ENCODE results near the gene SYT11. TPM values are rescaled to one million over a fixed set of nuclear protein-coding genes. Genes with fewer than 3 reads are reported as not detected.
"Not testable (repeated sequence)": the region's sequence is repeated elsewhere in the genome, so short reads cannot be mapped to it uniquely, and the experiment has no call there.

Gene SYT11
- total RNA-seq, 4 donors from 2014 or later: 2.4 to 5.3 (median 3.1) TPM

GRCh38 chr1:155925506-155925905 is 66.1 kb downstream of the SYT11 start:
- H3K36me3 ChIP-seq: peaks cover 8 to 95% of the 10 kb centered on the region in 2 donors
- intact Hi-C loops (cut with DNase I; ENCODE audit: low total_unique reads) (no loop called here), in situ Hi-C loops (cut with MboI; ENCODE audit: low sequenced_read_pairs in 4 of 4) (no loop called here)
- H3K27ac ChIP-seq: no peak overlapping the region
- no peak overlapping the region for H3K4me3 ChIP-seq
- ATAC-seq: no peak
- no peaks in the 10 kb centered on the region for H3K9me3 ChIP-seq
- TF ChIP-seq CTCF (IDR thresholded peaks at IDR 0.05 in 4 of 5, conservative IDR thresholded peaks at IDR 0.05 in 1 of 5) (no peak), POLR2A (IDR thresholded peaks at IDR 0.05) (no peak)
- H3K27me3 ChIP-seq: no peaks in the 10 kb centered on the region
- DNase-seq: no peak
- H3K4me1 ChIP-seq: peaks cover 2 to 4% of the 10 kb centered on the region in 2 donors

GRCh38 chr1:155929057-155929456 is 69.7 kb downstream of the SYT11 start:
- no peak for ATAC-seq
- Histone ChIP-seq H3K4me1 (peaks cover 34 to 35% of the 10 kb centered on the region in 2 donors), H3K4me3 (no peak overlapping the region), H3K27me3 (no peaks in the 10 kb centered on the region), H3K36me3 (peaks cover 0 to 82% of the 10 kb centered on the region in 2 donors), H3K27ac (no peak overlapping the region), H3K9me3 (no peaks in the 10 kb centered on the region)
- intact Hi-C loops (cut with DNase I; ENCODE audit: low total_unique reads) (no loop called here), in situ Hi-C loops (cut with MboI; ENCODE audit: low sequenced_read_pairs in 4 of 4) (no loop called here)
- TF ChIP-seq CTCF (IDR thresholded peaks at IDR 0.05 in 4 of 5, conservative IDR thresholded peaks at IDR 0.05 in 1 of 5) (no peak), POLR2A (IDR thresholded peaks at IDR 0.05) (no peak)
- no peak for DNase-seq

GRCh38 chr1:155930725-155931124 is 71.4 kb downstream of the SYT11 start:
- Histone ChIP-seq H3K4me1 (peaks cover 38 to 42% of the 10 kb centered on the region in 2 donors), H3K27ac (peak overlapping the region in 1 of 4 donors; percentile 40), H3K36me3 (peaks cover 0 to 66% of the 10 kb centered on the region in 2 donors)
- H3K4me3 ChIP-seq; ATAC-seq; DNase-seq; H3K27me3 ChIP-seq; H3K9me3 ChIP-seq; in situ Hi-C loops (cut with MboI; ENCODE audit: low sequenced_read_pairs in 4 of 4): not testable (repeated sequence)
- intact Hi-C loops (cut with DNase I; ENCODE audit: low total_unique reads): loop anchor here (10.0 kb wide), 1 partner anchor 246 kb away; the partner anchor contains the start of genes DAP3 and YY1AP1

GRCh38 chr1:155931332-155932038 is 72.1 kb downstream of the SYT11 start:
- no peaks in the 10 kb centered on the region for H3K9me3 ChIP-seq
- no peaks in the 10 kb centered on the region for H3K27me3 ChIP-seq
- peaks cover 38 to 42% of the 10 kb centered on the region in 2 donors for H3K4me1 ChIP-seq
- TF ChIP-seq POLR2A (IDR thresholded peaks at IDR 0.05): no peak
- TF ChIP-seq CTCF (IDR thresholded peaks at IDR 0.05 in 4 of 5, conservative IDR thresholded peaks at IDR 0.05 in 1 of 5): no peak
- H3K36me3 ChIP-seq: peaks cover 0 to 58% of the 10 kb centered on the region in 2 donors
- intact Hi-C loops (cut with DNase I; ENCODE audit: low total_unique reads): loop anchor here (10.0 kb wide), 1 partner anchor 247 kb away; the partner anchor contains the start of genes DAP3 and YY1AP1
- in situ Hi-C loops (cut with MboI; ENCODE audit: low sequenced_read_pairs in 4 of 4): no loop called here
- no peak for DNase-seq
- peak overlapping the region in 1 of 4 donors; percentile 40 for H3K27ac ChIP-seq
- peak overlapping the region in 2 of 4 donors; percentile 0 to 8 for H3K4me3 ChIP-seq
- no peak for ATAC-seq

GRCh38 chr1:155932081-155932480 is 72.7 kb downstream of the SYT11 start:
- peaks cover 38 to 42% of the 10 kb centered on the region in 2 donors for H3K4me1 ChIP-seq
- ATAC-seq (no peak), DNase-seq (no peak)
- intact Hi-C loops (cut with DNase I; ENCODE audit: low total_unique reads): loop anchor here (10.0 kb wide), 1 partner anchor 247 kb away; the partner anchor contains the start of genes DAP3 and YY1AP1
- no peaks in the 10 kb centered on the region for H3K9me3 ChIP-seq
- H3K36me3 ChIP-seq: peaks cover 0 to 52% of the 10 kb centered on the region in 2 donors
- TF ChIP-seq POLR2A (IDR thresholded peaks at IDR 0.05) (no peak), CTCF (IDR thresholded peaks at IDR 0.05 in 4 of 5, conservative IDR thresholded peaks at IDR 0.05 in 1 of 5) (no peak)
- H3K4me3 ChIP-seq: peak overlapping the region in 1 of 4 donors; percentile 89
- peak overlapping the region in 1 of 4 donors; percentile 40 for H3K27ac ChIP-seq
- no peaks in the 10 kb centered on the region for H3K27me3 ChIP-seq
- in situ Hi-C loops (cut with MboI; ENCODE audit: low sequenced_read_pairs in 4 of 4): no loop called here
